Stomach (tissue), 9 donors: ENCODE data around the gene TESK2. TPM values are rescaled to one million over a fixed set of nuclear protein-coding genes. Genes with fewer than 3 reads are reported as not detected.

Source experiments
- DNase-seq, 2 donors: peaks; one replicate each; pipeline versions ENCODE4 v3.0.0 to v3.0.0-alpha.2; 2013 to 2019
- H3K27ac ChIP-seq, 5 donors: fragments of 200-600 bp in 4 of 5; sonication (generic) in 4 of 5; one replicate each; pipeline ENCODE4 v1.5.1; 2013 to 2019; ENCODE audit warnings: mild to moderate bottlenecking in 1 of 5, moderate library complexity in 1 of 5
- H3K27me3 ChIP-seq, 3 donors: fragments of 200-600 bp; sonication (generic); one replicate each; pipeline ENCODE4 v1.5.1; 2017 to 2019; ENCODE audit warnings: mixed run types in 1 of 3
- H3K36me3 ChIP-seq, 4 donors: fragments of 200-600 bp; sonication (generic); 1 replicate in 3 of 4; 2 replicates in 1 of 4; pipeline ENCODE4 v1.5.1; 2016 to 2019
- H3K4me1 ChIP-seq, 4 donors: fragments of 200-600 bp; sonication (generic); one replicate each; pipeline ENCODE4 v1.5.1; 2016 to 2019
- H3K4me3 ChIP-seq, 4 donors: fragments of 200-600 bp; sonication (generic) in 3 of 4; one replicate each; pipeline ENCODE4 v1.5.1; 2016 to 2019; ENCODE audit warnings: mild to moderate bottlenecking in 1 of 4
- H3K9me3 ChIP-seq, 4 donors: fragments of 200-600 bp; sonication (generic); one replicate each; pipeline ENCODE4 v1.5.1; 2016 to 2019
- CTCF ChIP-seq, 7 experiments: fragments of 450-650 bp in 4 of 7; fragments of 200-600 bp in 3 of 7; sonication (generic) in 3 of 7; IDR thresholded peaks; one replicate each; pipeline ENCODE4 v1.5.1; 2016 to 2019; ENCODE audit warnings: antibody characterized with exemption in 7 of 7, control low read depth in 2 of 7, mild to moderate bottlenecking in 1 of 7
- EP300 ChIP-seq: sonication (generic); formaldehyde crosslinking; IDR thresholded peaks from one replicate; pipeline ENCODE4 v1.6.1; 2017; ENCODE audit warnings: antibody characterized with exemption
- POLR2A ChIP-seq, 4 donors: fragments of 450-650 bp; IDR thresholded peaks; one replicate each; pipeline ENCODE4 v1.6.1; 2016; ENCODE audit warnings: antibody characterized with exemption in 4 of 4, control low read depth in 2 of 4, mild to moderate bottlenecking in 1 of 4, moderate library complexity in 1 of 4
- POLR2AphosphoS5 ChIP-seq, 3 donors: sonication (generic); formaldehyde crosslinking; IDR thresholded peaks; one replicate each; pipeline ENCODE4 v1.6.1; 2016; ENCODE audit warnings: antibody characterized with exemption in 3 of 3
- WGBS, 5 donors: extraction: QIAGEN DNeasy Blood & Tissue Kit in 3 of 5; methylation state at CpG; one replicate each; pipeline versions ENCODE4 v1.1.5 to v1.1.7; 2013 to 2018; 5-methylcytosine and 5-hydroxymethylcytosine counted together
- intact Hi-C: fragments of 100-400 bp; cut with DNase I; formaldehyde crosslinking; loops from one replicate; pipeline ENCODE4 v1.15.1; 2023; ENCODE audit warnings: low total_unique reads
- polyA plus RNA-seq, 3 donors: library from polyadenylated mRNA; stranded (reverse); fragments of 200-250 nt; gene quantifications; one replicate each; pipeline ENCODE4 v1.2.3, GENCODE V29; 2013
- total RNA-seq, 5 donors: library from RNA; depleted of rRNA; stranded (reverse); fragments of >200 nt; gene quantifications; one replicate each; pipeline versions ENCODE4 v1.1.0 to v1.2.3, GENCODE V29; 2014 to 2016
- donor health status: healthy with polysubstance abuse.
- donor health status: Bipolar disorder and iron deficiency.
- donor health status: healthy.

TESK2 gene
- total and polyA plus RNA-seq, 8 donors: 2.8 to 11.2 (median 4.0) TPM; not detected in 1

- Histone ChIP-seq H3K9me3 (no peaks in the 10 kb centered on the region), H3K27me3 (no peaks in the 10 kb centered on the region), H3K4me3 (no peak overlapping the region), H3K27ac (no peak overlapping the region), H3K36me3 (no peaks in the 10 kb centered on the region), H3K4me1 (peaks cover 0 to 13% (median 8%) of the 10 kb centered on the region in 4 donors)
- TF ChIP-seq EP300 (no peak), POLR2A (IDR thresholded peaks at IDR 0.05) (no peak), CTCF (IDR thresholded peaks at IDR 0.05) (no peak), POLR2AphosphoS5 (IDR thresholded peaks at IDR 0.05) (no peak)
- no peak for DNase-seq
- intact Hi-C loops: no loop called here
- WGBS, 5 donors: 88 to 96% (median 92%) methylated on average over 4 of the region's 4 CpGs
Measured at GRCh38 chr1:45380125-45380524, 110.8 kb downstream of the TESK2 start.

- no peaks in the 10 kb centered on the region for H3K9me3 ChIP-seq
- H3K27ac ChIP-seq: no peak overlapping the region
- no peak for TF ChIP-seq CTCF (IDR thresholded peaks at IDR 0.05)
- TF ChIP-seq EP300: no peak
- no peak for TF ChIP-seq POLR2AphosphoS5 (IDR thresholded peaks at IDR 0.05)
- no peak for TF ChIP-seq POLR2A (IDR thresholded peaks at IDR 0.05)
- peaks cover 0 to 19% (median 11%) of the 10 kb centered on the region in 4 donors for H3K4me1 ChIP-seq
- DNase-seq: no peak
- H3K36me3 ChIP-seq: no peaks in the 10 kb centered on the region
- H3K27me3 ChIP-seq: no peaks in the 10 kb centered on the region
- 92 to 98% (median 93%) methylated on average over 6 of the region's 6 CpGs for WGBS, 5 donors
- intact Hi-C loops: no loop called here
- H3K4me3 ChIP-seq: no peak overlapping the region
Measured at GRCh38 chr1:45379524-45379923, 111.4 kb downstream of the TESK2 start.

GRCh38 chr1:45378184-45378583 is 112.8 kb downstream of the TESK2 start:
- no peaks in the 10 kb centered on the region for H3K27me3 ChIP-seq
- H3K4me3 ChIP-seq: no peak overlapping the region
- no peaks in the 10 kb centered on the region for H3K36me3 ChIP-seq
- no peak for TF ChIP-seq POLR2AphosphoS5 (IDR thresholded peaks at IDR 0.05)
- no peak for TF ChIP-seq CTCF (IDR thresholded peaks at IDR 0.05)
- no peak for TF ChIP-seq POLR2A (IDR thresholded peaks at IDR 0.05)
- no peak for TF ChIP-seq EP300
- H3K9me3 ChIP-seq: no peaks in the 10 kb centered on the region
- peaks cover 0 to 32% (median 18%) of the 10 kb centered on the region in 4 donors for H3K4me1 ChIP-seq
- no peak overlapping the region for H3K27ac ChIP-seq
- intact Hi-C loops: no loop called here
- no peak for DNase-seq

- H3K4me3 ChIP-seq: no peak overlapping the region
- peaks cover 0 to 34% (median 18%) of the 10 kb centered on the region in 4 donors for H3K4me1 ChIP-seq
- TF ChIP-seq CTCF (IDR thresholded peaks at IDR 0.05) (no peak), EP300 (no peak), POLR2A (IDR thresholded peaks at IDR 0.05) (no peak), POLR2AphosphoS5 (IDR thresholded peaks at IDR 0.05) (no peak)
- DNase-seq: peak in 1 of 2 donors; percentile 21
- H3K36me3 ChIP-seq: no peaks in the 10 kb centered on the region
- intact Hi-C loops: no loop called here
- H3K27ac ChIP-seq: peak overlapping the region in 1 of 5 donors; percentile 0
- H3K9me3 ChIP-seq: no peaks in the 10 kb centered on the region
- no peaks in the 10 kb centered on the region for H3K27me3 ChIP-seq
- 47 to 58% (median 55%) methylated on average over 3 of the region's 3 CpGs for WGBS, 5 donors
Measured at GRCh38 chr1:45375104-45376090, 115.6 kb downstream of the TESK2 start.
